ENCODE data around the gene CSNK1D.
A peak's percentile ranks its signal among the peaks of the same experiment; 100 is the strongest.

Gene CSNK1D

DNA sequence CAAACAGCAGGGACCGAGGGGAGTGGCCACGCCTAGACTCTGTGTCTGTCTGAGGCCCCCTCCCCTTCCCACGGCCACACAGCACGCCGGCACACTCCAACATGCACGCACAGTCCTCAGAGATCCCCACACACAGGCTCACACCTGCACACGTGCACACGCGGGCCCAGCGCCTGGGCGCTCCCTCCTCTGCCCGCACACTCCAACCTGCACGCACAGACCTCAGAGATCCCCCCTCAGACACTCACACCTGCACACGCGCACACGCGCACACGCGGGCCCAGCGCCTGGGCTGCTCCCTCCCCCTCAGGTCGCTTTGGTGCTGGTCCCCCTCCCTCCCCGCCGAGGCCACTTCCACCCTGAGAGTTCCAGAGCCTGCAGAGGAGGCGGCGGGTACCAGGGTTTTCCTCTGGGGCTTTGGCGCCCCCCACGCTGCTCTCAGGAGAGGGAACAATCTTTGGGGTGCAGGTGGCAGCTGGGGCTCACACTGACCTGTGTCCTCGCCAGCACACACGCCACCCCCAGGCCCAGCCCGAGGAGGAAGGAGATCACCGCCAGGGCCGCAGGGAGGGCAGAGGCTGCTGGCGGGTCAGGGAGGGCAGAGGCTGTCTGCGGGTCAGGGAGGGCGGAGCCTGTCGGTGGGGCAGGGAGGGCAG is 42.3 kb upstream of the CSNK1D start:
- Mint-ChIP-seq H3K27ac (peak overlapping the region; percentile 63), H3K36me3 (peaks cover 17% of the 10 kb centered on the region), H3K4me1 (peaks cover 17% of the 10 kb centered on the region), H3K27me3 (no peaks in the 10 kb centered on the region), H3K4me3 (no peak overlapping the region), H3K9me3 (no peaks in the 10 kb centered on the region)
- DNase-seq, result peak; percentile 76
- CTCF ChIA-PET, result interaction anchor here (1.8 to 2.7 kb wide), 2 partner anchors 12 to 18 kb away, joined by 9 to 58 read pairs; no protein-coding TSS in a partner anchor

DNA sequence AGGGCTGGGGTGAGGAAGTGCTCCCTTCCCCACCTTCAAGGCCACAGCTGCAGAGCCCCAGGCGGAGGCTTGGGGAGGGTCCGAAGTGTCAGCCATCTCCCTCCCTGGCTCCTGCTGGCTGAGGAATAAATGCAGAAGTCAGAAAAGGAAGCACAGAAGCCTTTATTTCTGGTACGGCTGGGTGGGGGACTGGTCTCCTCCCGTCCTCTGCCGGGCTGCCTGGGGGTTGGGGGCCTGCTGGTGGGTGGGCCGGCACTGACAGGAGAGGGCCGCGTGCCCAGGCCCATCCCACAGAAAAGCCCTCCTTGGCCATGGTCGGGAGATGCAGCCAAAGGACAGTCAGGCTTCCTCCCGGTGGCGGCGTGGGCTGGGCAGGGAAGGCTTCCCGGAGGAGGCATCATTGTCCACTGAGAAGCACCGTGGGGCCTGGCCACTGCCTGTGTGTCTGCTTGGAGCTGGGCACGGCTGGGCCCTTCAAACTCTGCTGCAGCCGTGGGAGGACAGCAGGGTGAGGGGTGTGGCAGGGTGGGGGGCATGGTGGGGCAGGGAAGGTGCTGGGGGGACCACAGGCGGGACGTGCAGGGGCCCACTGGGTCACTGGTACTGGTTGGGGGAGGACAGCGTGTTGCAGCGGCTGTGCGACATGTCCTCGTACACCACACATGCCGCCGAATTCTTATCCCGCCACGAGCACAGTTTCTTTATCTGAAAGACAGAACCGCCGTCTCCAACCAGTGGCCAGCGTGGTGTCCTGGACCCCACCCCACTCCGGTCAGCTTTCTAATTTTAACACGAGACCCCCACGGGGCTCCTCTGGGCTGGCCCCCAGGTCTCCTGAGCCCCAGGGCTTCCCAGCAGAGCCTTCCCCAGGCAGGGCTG is 41.5 kb upstream of the CSNK1D start:
- Mint-ChIP-seq H3K27ac (peak overlapping the region; percentile 67), H3K4me1 (peaks cover 14% of the 10 kb centered on the region), H3K4me3 (no peak overlapping the region), H3K36me3 (peaks cover 17% of the 10 kb centered on the region), H3K27me3 (peaks cover 6% of the 10 kb centered on the region), H3K9me3 (no peaks in the 10 kb centered on the region)
- no peak for DNase-seq
- CTCF ChIA-PET, result no interaction called here

DNA sequence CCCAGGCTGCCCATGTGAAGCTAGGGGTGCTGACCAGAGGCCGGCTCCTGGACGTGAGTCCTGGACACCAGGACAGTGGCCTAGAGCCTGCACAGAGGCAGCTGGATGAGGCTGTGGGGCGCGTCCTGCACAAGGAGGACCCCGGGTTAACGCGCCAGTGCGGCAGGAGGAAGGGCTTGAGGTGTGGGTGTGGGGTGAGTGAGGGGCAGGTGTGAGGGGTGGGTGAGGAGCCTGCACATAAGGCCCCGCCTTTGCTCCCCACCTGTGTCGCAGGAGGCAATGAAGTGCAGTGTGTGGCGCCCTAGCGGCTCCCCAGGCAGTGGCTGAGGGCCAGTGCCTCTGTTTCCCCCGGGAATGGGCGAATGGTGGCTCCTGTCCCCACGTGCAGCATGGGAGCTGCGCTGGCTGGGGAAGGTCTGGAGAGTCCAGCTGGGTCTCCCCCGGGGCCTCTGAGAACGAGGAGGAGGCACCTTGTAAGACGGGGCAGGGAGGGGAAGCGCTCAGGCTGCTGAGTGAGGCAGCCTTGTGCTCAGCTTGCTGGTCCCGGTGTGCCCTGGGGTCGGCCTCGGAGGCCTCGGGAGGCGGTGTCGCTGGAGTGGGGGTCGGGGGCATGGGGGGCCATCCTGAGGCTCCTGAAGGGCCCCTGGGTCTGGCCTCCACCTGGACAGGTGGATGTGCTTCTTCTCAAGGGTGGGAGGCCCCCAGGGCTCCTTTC is 40.7 kb upstream of the CSNK1D start:
- peaks cover 17% of the 10 kb centered on the region for H3K36me3 Mint-ChIP-seq
- DNase-seq, result no peak
- no peak overlapping the region for H3K27ac Mint-ChIP-seq
- peaks cover 13% of the 10 kb centered on the region for H3K27me3 Mint-ChIP-seq
- CTCF ChIA-PET, result interaction anchor here (1.2 kb wide), 1 partner anchor 14 kb away, joined by 3 read pairs; no protein-coding TSS in a partner anchor
- H3K4me1 Mint-ChIP-seq, result peaks cover 14% of the 10 kb centered on the region
- no peaks in the 10 kb centered on the region for H3K9me3 Mint-ChIP-seq
- peak overlapping the region; percentile 7 for H3K4me3 Mint-ChIP-seq

DNA sequence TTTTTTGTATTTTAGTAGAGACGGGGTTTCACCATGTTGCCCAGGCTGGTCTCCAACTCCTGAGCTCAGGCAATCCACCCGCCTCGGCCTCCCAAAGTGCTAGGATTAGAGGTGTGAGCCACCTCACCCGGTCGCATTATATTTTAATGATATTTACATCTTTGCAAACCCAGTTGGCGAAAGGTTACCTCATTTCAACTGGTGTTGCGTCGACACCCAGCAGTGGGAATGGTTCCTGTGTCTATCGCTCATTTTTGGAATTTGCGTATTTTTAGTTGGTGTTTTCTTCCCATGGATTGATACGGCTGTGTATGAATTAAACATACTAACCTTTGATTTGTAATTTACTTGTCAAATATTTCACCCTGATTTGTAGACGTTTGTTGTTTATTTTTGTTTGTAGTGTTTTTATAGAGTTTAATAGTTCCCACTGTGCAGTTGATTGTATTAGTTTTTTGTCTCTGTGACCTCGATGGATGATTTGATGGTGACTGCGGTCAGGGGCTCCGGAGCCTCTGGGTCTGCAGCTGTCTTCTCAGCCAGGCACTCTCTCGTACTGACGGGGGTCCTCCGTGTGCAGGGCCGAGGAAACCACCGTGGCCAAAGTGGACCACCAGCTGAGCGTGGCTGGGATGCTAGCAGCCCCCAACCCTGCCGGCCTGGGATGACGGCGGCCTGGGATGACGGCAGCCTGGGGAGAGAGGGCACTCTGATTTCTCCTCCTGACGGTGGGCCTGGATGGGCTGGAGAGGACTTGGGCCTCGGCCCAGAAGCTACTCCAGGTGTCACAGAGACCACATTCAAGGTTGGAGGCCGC is 39.9 kb upstream of the CSNK1D start:
- Mint-ChIP-seq H3K27ac (no peak overlapping the region), H3K4me1 (peaks cover 14% of the 10 kb centered on the region), H3K27me3 (peaks cover 21% of the 10 kb centered on the region), H3K36me3 (peaks cover 17% of the 10 kb centered on the region), H3K9me3 (no peaks in the 10 kb centered on the region), H3K4me3 (peak overlapping the region; percentile 7)
- DNase-seq, result no peak
- CTCF ChIA-PET, result interaction anchor here (1.2 kb wide), 1 partner anchor 13 kb away, joined by 3 read pairs; no protein-coding TSS in a partner anchor

DNA sequence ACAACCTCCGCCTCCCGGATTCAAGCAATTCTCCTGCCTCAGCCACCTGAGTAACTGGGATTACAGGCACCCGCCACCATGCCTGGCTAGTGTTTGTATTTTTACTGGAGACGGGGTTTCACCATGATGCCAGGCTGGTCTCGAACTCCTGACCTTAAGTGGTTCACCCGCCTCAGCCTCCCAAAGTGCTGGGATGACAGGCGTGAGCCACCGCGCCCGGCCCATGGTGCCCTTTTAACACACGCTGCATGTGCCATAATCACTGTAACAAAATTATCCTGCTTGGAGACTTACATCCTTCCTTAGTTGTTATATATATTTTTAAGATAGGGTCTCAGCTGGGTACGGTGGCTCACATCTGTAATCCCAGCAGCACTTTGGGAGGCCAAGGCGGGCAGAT is 38.5 kb upstream of the CSNK1D start:
- Mint-ChIP-seq H3K27ac (no peak overlapping the region), H3K27me3 (peaks cover 24% of the 10 kb centered on the region), H3K4me3 (no peak overlapping the region), H3K4me1 (peaks cover 17% of the 10 kb centered on the region), H3K9me3 (no peaks in the 10 kb centered on the region), H3K36me3 (peaks cover 15% of the 10 kb centered on the region)
- no peak for DNase-seq
- CTCF ChIA-PET, result interaction anchor here (1.1 to 1.6 kb wide), 2 partner anchors 9 to 10 kb away, joined by 3 to 6 read pairs; no protein-coding TSS in a partner anchor

DNA sequence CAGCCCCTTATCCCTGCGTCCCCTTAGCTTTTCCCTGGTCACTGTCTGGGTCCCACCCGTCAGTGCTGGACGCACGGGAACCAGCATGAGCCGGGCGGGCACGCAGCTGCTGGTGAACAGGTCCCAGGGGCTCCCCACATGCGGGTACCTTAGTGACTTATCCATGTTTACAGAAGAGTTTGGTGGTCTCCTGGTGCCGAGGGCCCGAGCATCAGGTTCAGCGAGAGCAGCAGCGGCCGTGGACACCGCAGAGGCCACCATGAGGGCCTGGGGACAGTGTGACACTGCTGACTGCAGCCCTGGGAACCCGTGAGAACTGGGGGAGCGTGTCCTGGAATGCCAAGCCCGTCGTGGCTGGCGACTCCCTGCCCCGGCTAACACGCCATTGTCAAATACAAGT is 37.4 kb upstream of the CSNK1D start:
- H3K4me1 Mint-ChIP-seq, result peaks cover 25% of the 10 kb centered on the region

DNA sequence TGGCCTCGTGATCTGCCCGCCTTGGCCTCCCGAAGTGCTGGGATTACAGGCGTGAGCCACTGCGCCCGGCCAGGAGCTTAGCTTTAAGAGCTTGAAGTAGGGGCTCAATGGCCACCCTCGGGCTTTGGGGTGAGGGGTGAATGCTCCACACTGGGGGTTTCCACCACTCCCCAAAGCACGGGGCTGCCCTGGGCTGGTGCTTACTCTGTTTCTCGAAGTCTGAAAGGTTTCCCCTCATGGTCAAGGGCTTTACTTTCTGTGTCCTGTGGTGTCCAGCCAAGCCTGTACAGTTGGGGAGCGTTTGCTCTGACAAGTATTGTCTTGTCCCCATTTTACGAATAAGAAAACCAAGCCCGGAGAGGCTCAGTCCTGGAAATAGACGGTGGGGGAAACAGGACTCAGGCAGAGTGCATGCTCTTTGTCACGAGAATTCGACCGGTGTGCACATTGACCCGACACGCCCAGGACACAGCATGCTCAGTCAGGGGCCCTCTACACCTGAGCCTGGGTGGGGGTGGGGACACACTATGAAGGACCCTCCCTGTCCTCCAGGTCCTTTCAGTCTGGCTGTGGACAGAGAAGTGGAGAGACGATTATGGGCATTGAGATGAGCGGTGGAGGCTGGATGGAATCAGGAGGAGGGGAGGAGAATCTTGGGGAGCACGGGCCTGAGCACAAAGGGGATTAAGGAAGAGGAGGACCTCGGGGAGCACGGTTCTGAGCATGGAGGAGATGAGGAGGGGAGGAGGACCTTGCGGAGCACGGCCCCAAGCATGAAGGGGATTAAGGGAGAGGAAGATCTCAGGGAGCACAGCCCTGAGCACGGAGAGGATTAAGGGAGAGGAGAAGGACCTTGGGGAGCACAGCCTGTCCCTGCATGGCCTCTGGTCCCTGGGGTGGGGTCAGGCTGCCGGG is 36.4 kb upstream of the CSNK1D start:
- Mint-ChIP-seq H3K27ac (peak overlapping the region; percentile 53), H3K4me3 (no peak overlapping the region), H3K4me1 (peaks cover 26% of the 10 kb centered on the region), H3K36me3 (peaks cover 8% of the 10 kb centered on the region), H3K9me3 (no peaks in the 10 kb centered on the region), H3K27me3 (peaks cover 26% of the 10 kb centered on the region)
- CTCF ChIA-PET, result interaction anchor here (1.0 kb wide), 1 partner anchor 10 kb away, joined by 3 read pairs; no protein-coding TSS in a partner anchor
- no peak for DNase-seq

More for the DNA sequence above, 37.4 kb upstream of the CSNK1D start:
- H3K9me3 Mint-ChIP-seq, result no peaks in the 10 kb centered on the region
- H3K27ac Mint-ChIP-seq, result no peak overlapping the region
- H3K36me3 Mint-ChIP-seq, result peaks cover 14% of the 10 kb centered on the region
- H3K4me3 Mint-ChIP-seq, result no peak overlapping the region
- peaks cover 26% of the 10 kb centered on the region for H3K27me3 Mint-ChIP-seq
- no peak for DNase-seq
- CTCF ChIA-PET, result interaction anchor here (1.0 to 1.6 kb wide), 3 partner anchors 9 to 11 kb away, joined by 3 to 6 read pairs (median 3); no protein-coding TSS in a partner anchor

DNA sequence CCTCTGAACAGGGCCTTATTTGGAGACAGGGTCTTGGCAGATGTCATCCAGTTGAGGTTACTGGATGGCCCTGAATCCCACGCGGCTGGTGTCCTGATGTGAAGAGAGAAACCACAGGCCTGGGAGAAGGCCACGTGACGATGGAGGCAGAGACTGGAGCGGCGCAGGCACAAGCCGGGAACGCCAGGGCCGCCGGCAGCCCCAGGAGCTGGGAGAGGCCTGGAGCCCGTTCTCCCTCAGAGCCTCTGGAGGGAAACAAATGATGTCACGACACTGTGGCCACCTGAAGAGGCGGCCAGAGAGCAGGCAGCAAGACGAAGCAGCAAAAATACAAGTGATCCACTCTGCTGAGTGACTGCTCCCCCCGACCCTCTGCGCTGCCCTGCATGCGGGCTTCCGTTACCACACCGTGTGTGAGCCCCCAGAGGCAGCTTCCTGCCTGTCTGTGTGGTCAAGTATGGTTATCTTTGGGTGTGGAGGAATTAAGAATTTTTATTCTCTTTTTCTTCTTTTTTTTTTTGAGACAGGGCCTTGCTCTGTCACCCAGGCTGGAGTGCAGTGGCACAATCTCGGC is 32.3 kb upstream of the CSNK1D start:
- Mint-ChIP-seq H3K27me3 (peaks cover 26% of the 10 kb centered on the region), H3K4me3 (no peak overlapping the region), H3K9me3 (no peaks in the 10 kb centered on the region), H3K4me1 (peaks cover 58% of the 10 kb centered on the region), H3K36me3 (no peaks in the 10 kb centered on the region), H3K27ac (peak overlapping the region; percentile 69)
- CTCF ChIA-PET, result interaction anchor here (4.7 to 8.0 kb wide), 2 partner anchors 11 to 16 kb away, joined by 20 to 58 read pairs; partner anchors contain the start of gene CD7
- no peak for DNase-seq

DNA sequence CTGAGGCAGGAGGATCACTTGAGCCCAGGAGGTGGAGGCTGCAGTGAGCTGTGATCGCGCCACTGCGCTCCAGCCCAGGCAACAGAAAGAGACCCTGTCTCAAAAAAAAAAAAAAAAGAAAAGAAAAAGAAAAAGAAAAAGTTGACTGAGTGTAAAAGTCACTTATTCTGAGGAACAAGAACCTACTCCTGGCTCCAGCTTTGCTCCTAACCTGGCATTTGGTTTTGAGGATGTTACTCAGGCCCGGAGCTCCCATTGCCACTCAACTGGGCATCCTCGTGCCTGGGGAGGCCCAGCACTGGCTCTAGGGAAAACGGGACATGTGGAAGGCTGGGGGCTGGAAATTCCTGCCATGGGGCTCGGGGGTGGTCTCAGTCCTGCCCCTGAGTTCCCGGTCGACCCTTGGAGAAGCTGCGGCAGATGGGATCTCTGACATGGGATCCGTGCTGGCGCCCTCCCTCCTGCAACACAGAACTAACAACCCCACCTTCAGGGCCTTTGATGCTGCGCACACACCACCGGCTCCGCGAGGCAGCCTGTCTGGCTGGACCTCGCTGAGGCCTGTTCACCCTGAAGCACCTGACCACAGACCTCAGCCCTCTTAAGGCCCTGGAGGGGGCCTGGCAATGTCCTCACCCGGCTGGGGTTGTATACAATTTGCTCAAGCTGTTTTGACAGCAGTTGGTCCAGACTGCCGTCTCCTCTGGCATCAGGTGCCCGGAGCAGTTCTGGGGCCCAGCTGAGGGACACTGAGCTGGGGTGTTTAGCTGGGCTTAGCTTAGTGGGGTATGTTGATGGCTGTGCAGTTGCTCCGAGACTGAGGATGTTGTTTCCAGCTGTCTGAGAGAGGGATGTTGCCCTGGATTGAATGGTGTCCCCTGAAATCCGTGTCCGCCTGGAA is 31.6 kb upstream of the CSNK1D start:
- H3K27ac Mint-ChIP-seq, result peak overlapping the region; percentile 69
- no peak for DNase-seq
- peaks cover 21% of the 10 kb centered on the region for H3K27me3 Mint-ChIP-seq
- no peaks in the 10 kb centered on the region for H3K9me3 Mint-ChIP-seq
- CTCF ChIA-PET, result interaction anchor here (4.7 to 8.0 kb wide), 2 partner anchors 12 to 16 kb away, joined by 20 to 58 read pairs; partner anchors contain the start of gene CD7
- no peak overlapping the region for H3K4me3 Mint-ChIP-seq
- H3K4me1 Mint-ChIP-seq, result peaks cover 66% of the 10 kb centered on the region
- no peaks in the 10 kb centered on the region for H3K36me3 Mint-ChIP-seq

DNA sequence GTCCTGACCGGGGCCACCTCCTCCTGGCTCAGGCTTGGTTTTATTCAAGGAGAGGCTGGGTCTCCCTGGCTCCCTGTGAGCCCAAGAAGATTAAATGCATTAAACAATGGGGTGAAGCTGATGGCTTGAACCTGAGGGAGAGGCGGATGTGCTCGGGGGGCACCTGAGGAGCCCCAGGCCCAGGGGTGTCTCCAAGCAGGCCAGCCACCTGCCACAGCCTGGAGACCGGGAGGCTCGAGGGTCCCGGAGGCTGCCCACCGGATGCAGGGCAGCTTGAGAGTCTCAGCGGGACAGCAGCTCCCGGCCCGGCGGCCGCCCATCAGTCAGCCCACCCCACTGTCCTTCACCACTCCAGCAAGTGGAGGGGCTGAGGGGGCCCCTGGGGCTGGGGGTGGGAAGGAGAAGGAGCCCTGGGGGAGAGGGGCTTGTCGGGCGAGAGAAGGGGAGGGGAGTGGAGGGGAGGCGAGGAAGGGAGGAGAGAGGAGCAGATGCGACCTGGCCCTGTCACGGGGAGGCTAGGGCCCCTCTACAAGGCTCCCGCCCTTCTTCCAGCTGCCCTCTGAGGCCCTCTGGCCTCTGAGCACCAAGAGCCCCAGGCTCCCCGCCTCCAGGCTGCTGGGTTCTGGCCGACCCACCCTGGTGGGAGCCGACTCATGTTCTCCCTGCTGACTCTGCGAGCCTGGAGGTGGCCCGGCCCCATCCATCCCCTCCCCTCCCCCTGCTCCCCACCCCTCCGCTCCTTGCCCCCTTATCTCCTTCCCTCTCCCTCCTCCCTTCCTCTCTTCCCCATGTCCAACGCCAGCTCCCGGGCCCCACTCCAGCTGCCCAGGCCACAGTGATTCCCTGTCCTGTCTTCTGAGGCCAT is 30.7 kb upstream of the CSNK1D start:
- H3K27ac Mint-ChIP-seq, result peak overlapping the region; percentile 70
- CTCF ChIA-PET, result interaction anchor here (0.9 to 8.0 kb wide), 5 partner anchors 12 to 345 kb away, joined by 3 to 58 read pairs (median 12); partner anchors contain the start of gene CD7
- H3K4me3 Mint-ChIP-seq, result no peak overlapping the region
- no peaks in the 10 kb centered on the region for H3K9me3 Mint-ChIP-seq
- peaks cover 75% of the 10 kb centered on the region for H3K4me1 Mint-ChIP-seq
- H3K27me3 Mint-ChIP-seq, result peaks cover 13% of the 10 kb centered on the region
- H3K36me3 Mint-ChIP-seq, result no peaks in the 10 kb centered on the region
- DNase-seq, result no peak

Data from activated naive CD4-positive, alpha-beta T cell treated with anti-CD3 and anti-CD28 coated beads, Interleukin-2, amount 10 ng/mL, durations not matched to agents 7 days and 5 days (primary cell).